ENCODE measurements around the gene TTC33.
"Not testable (repeated sequence)": the region's sequence is repeated elsewhere in the genome, so short reads cannot be mapped to it uniquely, and the experiment has no call there.

GRCh38 chr5:40591727-40592396 lies 163.9 kb downstream of the TTC33 start:
- not testable (repeated sequence) for TF ChIP-seq EZH2 (IDR thresholded peaks at IDR 0.05; ENCODE audit: insufficient read depth, poor library complexity, severe bottlenecking); EZH2phosphoT487 (IDR thresholded peaks at IDR 0.05; ENCODE audit: insufficient read depth, low read depth)

Data from GM23248 (cell line).